PC-9 (cell line): ENCODE measurements around the gene TBX5.

ENCODE experiments used
- CTCF ChIP-seq: fragments of 200-600 bp; sonication (generic); conservative IDR thresholded peaks from 2 replicates; pipeline ENCODE4 v1.6.1; 2017; ENCODE audit warnings: mixed run types, antibody characterized with exemption, mild to moderate bottlenecking, moderate library complexity
- EZH2 ChIP-seq: fragments of 200-600 bp; sonication (generic); IDR thresholded peaks from 2 replicates; pipeline ENCODE4 v1.8.0; 2017; ENCODE audit warnings: antibody characterized with exemption, low read depth

GRCh38 chr12:114408886-114409851 is 3.2 kb upstream of the TBX5 start:
- TF ChIP-seq CTCF: no peak
- TF ChIP-seq EZH2: no peak
